BLaER1 treated with 17β-estradiol and CSF1 and Interleukin-3, amounts not matched to agents 10 nM and 100 nM (cell line): ENCODE data around the gene RALBP1.

Experiments
- H3K27ac ChIP-seq, 11 experiments: shearing (Covaris generic); formaldehyde crosslinking; 2 replicates each; pipeline ENCODE4 v1.8.1; 2022
- H3K27me3 ChIP-seq, 11 experiments: shearing (Covaris generic); formaldehyde crosslinking; 2 replicates each; pipeline ENCODE4 v1.8.1; 2022
- H3K36me3 ChIP-seq, 11 experiments: shearing (Covaris generic); formaldehyde crosslinking; 2 replicates each; pipeline ENCODE4 v1.8.1; 2022
- H3K4me1 ChIP-seq, 10 experiments: shearing (Covaris generic); formaldehyde crosslinking; 2 replicates each; pipeline ENCODE4 v1.8.1; 2022
- H3K4me2 ChIP-seq, 11 experiments: shearing (Covaris generic); formaldehyde crosslinking; 2 replicates each; pipeline ENCODE4 v1.8.1; 2022
- H3K4me3 ChIP-seq, 10 experiments: shearing (Covaris generic); formaldehyde crosslinking; 2 replicates each; pipeline ENCODE4 v1.8.1; 2022
- H3K9ac ChIP-seq, 11 experiments: shearing (Covaris generic); formaldehyde crosslinking; 2 replicates each; pipeline ENCODE4 v1.8.1; 2022
- H3K9me3 ChIP-seq, 11 experiments: shearing (Covaris generic); formaldehyde crosslinking; replicated peaks in 1 of 11; 2 replicates each; pipeline ENCODE4 v1.8.1; 2022
- H4K20me1 ChIP-seq, 11 experiments: shearing (Covaris generic); formaldehyde crosslinking; 2 replicates each; pipeline ENCODE4 v1.8.1; 2022
- Cebpa-rat ChIP-seq, 11 experiments: shearing (Covaris generic); IDR thresholded peaks; 2 replicates each; pipeline ENCODE4 v1.8.1; 2022

RALBP1 gene

DNA sequence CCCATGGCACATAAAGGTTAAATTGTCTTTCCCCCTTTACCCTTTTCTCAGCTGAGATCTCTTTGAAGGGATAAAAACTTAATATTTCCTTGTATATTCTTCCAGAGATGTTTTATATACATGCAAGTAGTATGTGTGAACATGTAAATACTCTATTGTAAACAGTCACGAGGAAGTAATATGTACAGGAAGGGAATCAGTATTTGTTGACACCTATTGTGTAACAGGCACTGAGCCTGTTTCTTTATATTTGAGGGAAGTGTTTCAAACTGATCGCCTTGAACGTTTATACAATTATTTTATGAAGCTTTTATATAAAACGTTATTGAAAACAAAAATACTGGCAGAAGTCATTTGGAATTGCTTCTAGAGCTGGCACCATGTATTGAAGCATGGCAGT is 13.2 kb downstream of the RALBP1 start:
- Histone ChIP-seq H4K20me1 (peaks cover 0 to 6% (median 0%) of the 10 kb centered on the region in 11 experiments; a peak in 5 of 22 replicates), H3K4me1 (peaks cover 0 to 11% (median 0%) of the 10 kb centered on the region in 10 experiments; a peak in 3 of 20 replicates), H3K4me3 (no peak overlapping the region), H3K9ac (no peak overlapping the region), H3K27me3 (no peaks in the 10 kb centered on the region), H3K9me3 (peaks cover 64 to 99% (median 97%) of the 10 kb centered on the region in 11 experiments), H3K27ac (no peak overlapping the region), H3K36me3 (peaks cover 19 to 94% (median 72%) of the 10 kb centered on the region in 11 experiments), H3K4me2 (no peak overlapping the region)
- no peak for TF ChIP-seq Cebpa-rat (IDR thresholded peaks at IDR 0.05)

DNA sequence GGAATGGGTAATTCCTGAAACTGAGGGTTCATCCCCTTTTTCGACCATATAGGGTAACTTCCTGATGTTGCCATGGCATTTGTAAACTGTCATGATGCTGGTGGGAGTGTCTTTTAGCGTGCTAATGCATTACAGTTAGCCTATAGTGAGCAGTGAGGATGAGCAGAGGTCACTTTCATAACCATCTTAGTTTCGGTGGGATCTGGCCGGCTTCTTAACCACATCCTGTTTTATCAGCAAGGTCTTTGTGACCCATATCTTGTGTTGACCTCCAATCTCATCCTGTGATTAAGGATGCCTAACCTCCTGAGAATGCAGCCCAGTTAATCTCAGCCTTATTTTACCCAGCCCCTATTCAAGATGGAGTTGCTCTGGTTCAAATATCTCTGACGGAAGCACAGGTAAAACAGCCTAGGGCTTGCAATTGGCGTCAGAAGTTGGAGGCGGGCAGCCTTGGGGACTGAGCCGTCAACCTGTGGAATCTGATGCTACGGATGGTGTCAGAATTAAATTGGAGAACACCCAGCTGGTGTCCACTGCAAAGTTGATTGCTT is 19.5 kb downstream of the RALBP1 start:
- Histone ChIP-seq H3K4me1 (peaks cover 0 to 17% (median 12%) of the 10 kb centered on the region in 10 experiments; a peak in 11 of 20 replicates), H3K27me3 (no peaks in the 10 kb centered on the region), H3K4me2 (peak overlapping the region in 6 of 11 experiments; percentile 21 to 64 (median 43); a peak in 10 of 22 replicates), H3K4me3 (no peak overlapping the region), H4K20me1 (peaks cover 0 to 15% (median 0%) of the 10 kb centered on the region in 11 experiments; a peak in 6 of 22 replicates), H3K9ac (no peak overlapping the region), H3K36me3 (peaks cover 56 to 100% (median 85%) of the 10 kb centered on the region in 11 experiments), H3K27ac (peak overlapping the region in 2 of 11 experiments; percentile 27 to 58; a peak in 3 of 22 replicates), H3K9me3 (peaks cover 73 to 100% (median 99%) of the 10 kb centered on the region in 11 experiments)
- TF ChIP-seq Cebpa-rat (IDR thresholded peaks at IDR 0.05) = no peak

DNA sequence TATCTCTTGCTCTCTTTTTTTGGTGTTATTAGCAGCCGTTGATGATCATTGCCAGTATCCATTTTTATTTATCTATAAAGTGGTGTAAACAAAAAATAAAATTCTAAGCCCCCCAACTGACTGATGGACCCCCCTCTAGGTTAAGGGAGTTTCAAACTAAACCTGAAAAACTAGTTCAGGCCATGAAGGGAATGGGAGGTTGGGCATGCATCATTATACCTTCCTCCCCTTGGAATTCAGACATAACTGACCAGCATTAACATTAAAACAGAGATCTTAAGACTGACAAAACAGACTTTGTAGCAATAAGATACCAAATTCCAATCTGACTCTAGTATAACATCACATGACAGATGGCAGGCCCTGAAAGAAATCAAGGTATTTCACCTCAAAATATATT is 20.2 kb downstream of the RALBP1 start:
- no peak for TF ChIP-seq Cebpa-rat (IDR thresholded peaks at IDR 0.05)
- Histone ChIP-seq H3K4me3 (no peak overlapping the region), H3K9me3 (peaks cover 74 to 100% (median 100%) of the 10 kb centered on the region in 11 experiments), H3K27me3 (no peaks in the 10 kb centered on the region), H3K36me3 (peaks cover 59 to 100% (median 87%) of the 10 kb centered on the region in 11 experiments), H3K4me2 (no peak overlapping the region; a peak in 1 of 22 replicates), H4K20me1 (peaks cover 0 to 15% (median 0%) of the 10 kb centered on the region in 11 experiments; a peak in 6 of 22 replicates), H3K27ac (0 out of 22 replicates have a peak overlapping the region, but pooled peaks of 1 of the 11 experiments have one; percentile 27), H3K4me1 (peaks cover 0 to 17% (median 12%) of the 10 kb centered on the region in 10 experiments; a peak in 11 of 20 replicates), H3K9ac (no peak overlapping the region)

DNA sequence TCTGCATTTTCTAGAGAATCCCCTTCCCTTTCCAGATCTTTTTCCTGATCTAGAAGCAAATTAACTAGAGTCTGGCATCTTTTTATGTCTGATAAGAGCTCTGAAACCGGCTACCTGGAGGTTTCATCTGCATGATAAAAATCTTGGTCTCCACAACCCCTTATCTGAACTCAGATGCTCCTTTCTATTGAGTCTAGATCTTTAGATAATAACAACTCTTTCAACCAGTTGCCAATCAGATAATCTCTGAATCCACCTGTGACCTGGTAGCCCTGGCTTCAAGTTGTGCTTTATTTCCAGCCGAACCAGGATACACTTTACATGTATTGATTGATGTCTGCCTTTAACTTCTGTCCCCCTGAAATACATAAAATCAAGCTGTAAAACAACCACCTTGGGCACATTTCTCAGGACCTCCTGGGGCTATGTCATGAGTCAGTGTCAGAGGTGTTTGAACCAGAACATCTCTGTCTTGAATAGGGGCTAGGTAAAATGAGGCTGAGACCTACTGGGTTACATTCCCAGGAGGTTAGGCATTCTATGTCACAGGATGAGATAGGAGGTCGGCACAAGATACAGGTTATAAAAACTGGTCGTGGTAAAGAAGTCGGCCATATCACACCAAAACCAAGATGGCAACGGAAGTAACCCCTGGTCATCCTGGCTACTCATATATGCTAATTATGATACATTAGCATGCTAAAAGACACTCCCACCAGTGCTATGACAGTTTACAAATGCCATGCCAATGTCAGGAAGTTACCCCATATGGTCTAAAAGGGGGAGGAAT is 20.8 kb downstream of the RALBP1 start:
- Histone ChIP-seq H3K4me3 (no peak overlapping the region), H4K20me1 (peaks cover 0 to 15% (median 0%) of the 10 kb centered on the region in 11 experiments; a peak in 6 of 22 replicates), H3K4me1 (peaks cover 0 to 17% (median 12%) of the 10 kb centered on the region in 10 experiments; a peak in 11 of 20 replicates), H3K27me3 (no peaks in the 10 kb centered on the region), H3K9me3 (peaks cover 74 to 100% (median 100%) of the 10 kb centered on the region in 11 experiments), H3K9ac (no peak overlapping the region), H3K36me3 (peaks cover 63 to 100% (median 89%) of the 10 kb centered on the region in 11 experiments), H3K27ac (no peak overlapping the region), H3K4me2 (no peak overlapping the region)
- TF ChIP-seq Cebpa-rat (IDR thresholded peaks at IDR 0.05) = no peak

DNA sequence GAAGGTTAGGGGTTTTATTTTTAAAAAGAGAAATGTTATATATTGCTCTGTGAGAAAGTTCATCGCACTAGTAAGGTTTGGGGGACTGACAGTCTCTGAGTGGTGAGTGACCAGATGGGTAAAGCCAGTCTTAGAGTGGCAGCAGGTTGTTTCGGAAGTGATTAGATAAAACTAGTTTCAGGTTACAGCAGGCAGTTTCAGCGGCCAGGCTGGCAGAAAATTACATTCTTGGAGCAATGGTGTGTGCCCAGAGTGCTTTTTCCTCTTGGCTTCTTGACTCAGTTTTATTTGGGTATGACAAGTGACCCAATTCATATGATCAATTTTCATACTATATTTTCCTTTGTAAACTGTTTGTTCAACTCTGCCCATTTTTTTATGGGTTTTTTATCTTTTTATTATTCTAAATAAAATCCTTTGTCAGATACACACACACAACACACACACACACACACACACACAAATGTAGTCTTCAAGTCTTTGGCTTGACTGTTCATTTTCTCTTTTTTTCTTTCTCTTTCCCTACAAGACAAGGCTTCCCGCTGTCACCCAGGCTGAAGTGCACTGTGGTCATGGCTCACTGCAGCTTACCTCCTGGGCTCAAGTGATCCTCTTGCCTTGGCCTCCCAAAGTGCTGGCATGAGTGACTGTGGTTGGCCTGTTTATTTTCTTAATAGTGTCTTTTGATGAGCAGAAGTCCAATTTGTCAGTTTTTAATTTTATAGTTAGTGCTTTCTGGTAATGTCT is 30.9 kb downstream of the RALBP1 start:
- Histone ChIP-seq H3K27ac (no peak overlapping the region), H4K20me1 (peaks cover 0 to 45% (median 9%) of the 10 kb centered on the region in 11 experiments; a peak in 9 of 22 replicates), H3K4me2 (no peak overlapping the region)

DNA sequence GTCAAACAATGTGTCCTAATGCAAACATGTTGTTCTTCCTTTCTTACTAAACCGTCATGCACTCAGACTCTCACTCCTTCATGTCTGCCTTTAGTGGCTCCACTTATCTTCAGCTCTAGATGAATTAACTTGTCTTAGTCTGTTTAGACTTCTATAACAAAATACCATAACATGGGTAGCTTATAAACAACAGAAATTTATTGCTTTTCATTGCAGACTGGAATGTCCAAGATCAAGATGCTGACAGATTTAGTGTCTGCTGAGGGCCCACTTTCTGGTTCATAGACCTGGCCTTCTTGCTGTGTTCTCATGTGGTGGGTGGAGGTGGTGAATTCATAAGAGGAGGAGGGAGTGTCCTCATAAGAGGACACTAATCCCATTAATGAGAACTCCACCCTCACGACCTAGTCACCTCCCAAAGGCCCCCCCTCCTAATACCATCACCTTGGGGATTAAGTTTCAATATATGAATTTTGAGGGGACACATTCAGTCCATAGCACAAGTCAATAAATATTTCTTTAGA is 32.3 kb downstream of the RALBP1 start:
- Histone ChIP-seq H3K4me3 (no peak overlapping the region), H4K20me1 (peaks cover 0 to 56% (median 21%) of the 10 kb centered on the region in 11 experiments; a peak in 12 of 22 replicates), H3K4me2 (no peak overlapping the region), H3K4me1 (peaks cover 0 to 3% (median 0%) of the 10 kb centered on the region in 10 experiments; a peak in 1 of 20 replicates), H3K9ac (no peak overlapping the region), H3K27me3 (no peaks in the 10 kb centered on the region), H3K27ac (no peak overlapping the region), H3K9me3 (peaks cover 33 to 45% (median 36%) of the 10 kb centered on the region in 11 experiments), H3K36me3 (peaks cover 17 to 34% (median 26%) of the 10 kb centered on the region in 11 experiments; a peak in 21 of 22 replicates)
- TF ChIP-seq Cebpa-rat (IDR thresholded peaks at IDR 0.05) = no peak

More for the DNA sequence above, 30.9 kb downstream of the RALBP1 start:
- Histone ChIP-seq H3K9ac (no peak overlapping the region), H3K4me3 (no peak overlapping the region), H3K9me3 (peaks cover 47 to 59% (median 50%) of the 10 kb centered on the region in 11 experiments), H3K36me3 (peaks cover 29 to 47% (median 37%) of the 10 kb centered on the region in 11 experiments), H3K4me1 (peaks cover 0 to 3% (median 0%) of the 10 kb centered on the region in 10 experiments; a peak in 1 of 20 replicates), H3K27me3 (no peaks in the 10 kb centered on the region)
- no peak for TF ChIP-seq Cebpa-rat (IDR thresholded peaks at IDR 0.05)

DNA sequence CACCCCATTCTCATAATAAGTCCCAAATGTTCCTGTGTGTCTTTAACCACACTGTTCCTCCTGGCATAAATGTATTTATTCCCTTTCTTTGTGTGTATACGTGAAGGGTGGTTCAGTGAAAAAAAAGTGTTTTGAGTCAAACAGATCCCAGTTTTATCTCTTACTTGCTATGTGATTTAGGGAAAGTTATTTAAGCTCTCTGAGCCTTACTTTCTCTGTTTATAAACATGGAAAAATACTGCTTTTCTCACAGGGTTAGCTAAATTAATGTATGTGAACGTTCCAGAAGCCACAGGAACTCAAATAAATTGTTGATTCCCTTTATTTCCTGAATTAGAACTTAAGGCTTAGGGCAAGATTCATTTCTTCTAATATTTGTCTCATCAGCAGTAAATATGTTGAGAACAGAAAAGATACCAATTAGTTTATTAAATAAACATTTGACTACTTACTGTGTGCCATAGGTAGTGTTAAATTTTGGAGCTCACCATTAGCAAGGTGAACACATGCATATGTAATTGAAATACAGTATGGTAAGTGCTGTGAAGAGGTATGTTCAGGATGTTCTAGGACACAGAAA is 33.2 kb downstream of the RALBP1 start:
- Histone ChIP-seq H3K4me1 (peaks cover 0 to 3% (median 0%) of the 10 kb centered on the region in 10 experiments; a peak in 1 of 20 replicates), H3K4me3 (no peak overlapping the region), H4K20me1 (peaks cover 0 to 63% (median 28%) of the 10 kb centered on the region in 11 experiments; a peak in 13 of 22 replicates), H3K27me3 (no peaks in the 10 kb centered on the region), H3K9ac (no peak overlapping the region), H3K9me3 (peaks cover 24 to 35% (median 27%) of the 10 kb centered on the region in 11 experiments), H3K36me3 (peaks cover 18 to 34% (median 25%) of the 10 kb centered on the region in 11 experiments), H3K27ac (no peak overlapping the region), H3K4me2 (no peak overlapping the region)
- TF ChIP-seq Cebpa-rat (IDR thresholded peaks at IDR 0.05) = no peak

DNA sequence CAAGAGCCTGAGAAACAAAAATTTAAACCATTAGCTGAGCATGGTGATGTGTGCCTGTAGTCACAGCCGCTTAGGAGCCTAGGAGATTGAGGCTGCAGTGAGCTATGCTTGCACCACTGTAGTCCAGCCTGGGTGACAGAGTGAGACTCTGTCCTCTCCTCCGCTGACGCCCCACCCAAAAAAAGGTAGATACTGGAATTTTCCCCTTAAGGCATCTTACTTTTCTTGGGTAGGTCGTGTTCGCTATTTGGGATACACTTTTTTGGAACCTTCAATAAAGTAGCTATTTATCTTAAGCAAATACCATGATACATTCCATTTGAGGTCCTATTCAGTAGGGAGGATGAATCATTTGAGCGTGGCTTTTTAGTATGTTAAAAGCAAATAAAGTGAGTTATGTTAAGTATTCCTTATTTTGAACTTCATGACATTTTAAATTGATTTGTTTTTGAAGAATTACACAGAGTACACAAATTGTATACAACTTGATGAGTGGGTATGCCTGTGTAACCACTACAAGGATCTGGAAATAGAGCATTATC is 38.7 kb downstream of the RALBP1 start:
- H3K27ac ChIP-seq = no peak overlapping the region

More for the DNA sequence above, 38.7 kb downstream of the RALBP1 start:
- Histone ChIP-seq H3K4me1 (no peaks in the 10 kb centered on the region), H3K27me3 (no peaks in the 10 kb centered on the region), H3K9me3 (no peaks in the 10 kb centered on the region), H3K9ac (no peak overlapping the region), H3K36me3 (peaks cover 40 to 60% (median 46%) of the 10 kb centered on the region in 11 experiments), H3K4me3 (no peak overlapping the region), H3K4me2 (no peak overlapping the region), H4K20me1 (peaks cover 3 to 65% (median 27%) of the 10 kb centered on the region in 11 experiments; a peak in 15 of 22 replicates)
- TF ChIP-seq Cebpa-rat (IDR thresholded peaks at IDR 0.05) = no peak
